Small intestine (tissue), 7 donors: ENCODE results near the gene SCYL2. TPM values are rescaled to one million over a fixed set of nuclear protein-coding genes. Genes with fewer than 3 reads are reported as not detected.
"Not testable (repeated sequence)": the region's sequence is repeated elsewhere in the genome, so short reads cannot be mapped to it uniquely, and the experiment has no call there.

Source experiments
- DNase-seq, 2 donors: peaks; one replicate each; pipeline versions ENCODE4 v3.0.0 to v3.0.0-alpha.2; 2013
- FAIRE-seq: peaks from 2 replicates; lab custom pipeline; 2012; peaks lifted over from hg19 to GRCh38; lab: Jason Lieb, UNC
- H3K27ac ChIP-seq, 3 donors: one replicate each; pipeline ENCODE4 v1.5.1; 2013; ENCODE audit warnings: low read length in 2 of 3, mild to moderate bottlenecking in 2 of 3, control low read depth in 1 of 3, inconsistent platforms in 1 of 3, low read depth in 1 of 3, moderate library complexity in 1 of 3
- H3K27me3 ChIP-seq, 3 donors: one replicate each; pipeline ENCODE4 v1.6.1; 2013; ENCODE audit warnings: low read length in 3 of 3, inconsistent platforms in 1 of 3; ENCODE audit not compliant: control insufficient read depth in 3 of 3, insufficient read depth in 3 of 3
- H3K36me3 ChIP-seq, 3 donors: one replicate each; pipeline ENCODE4 v1.6.1; 2013; ENCODE audit warnings: low read length in 3 of 3, inconsistent platforms in 1 of 3, low read depth in 1 of 3, mild to moderate bottlenecking in 1 of 3, moderate library complexity in 1 of 3; ENCODE audit not compliant: control insufficient read depth in 3 of 3, insufficient read depth in 2 of 3
- H3K4me1 ChIP-seq, 3 donors: one replicate each; pipeline ENCODE4 v1.6.1; 2013; ENCODE audit warnings: low read length in 2 of 3, inconsistent platforms in 1 of 3, low read depth in 1 of 3, mild to moderate bottlenecking in 1 of 3, moderate library complexity in 1 of 3; ENCODE audit not compliant: control insufficient read depth in 3 of 3, insufficient read depth in 2 of 3
- H3K4me3 ChIP-seq, 3 donors: one replicate each; pipeline ENCODE4 v1.5.1; 2013; ENCODE audit warnings: low read length in 3 of 3, control low read depth in 1 of 3, inconsistent platforms in 1 of 3, low read depth in 1 of 3, mild to moderate bottlenecking in 1 of 3, moderate library complexity in 1 of 3
- H3K9me3 ChIP-seq, 2 donors: one replicate each; pipeline ENCODE4 v1.6.1; 2013; ENCODE audit warnings: low read depth in 1 of 2, low read length in 1 of 2; ENCODE audit not compliant: control insufficient read depth in 2 of 2, insufficient read depth in 1 of 2
- WGBS, 3 donors: extraction: QIAGEN DNeasy Blood & Tissue Kit; methylation state at CpG; one replicate each; pipeline ENCODE4 v1.1.7; 2013; 5-methylcytosine and 5-hydroxymethylcytosine counted together
- polyA plus RNA-seq, 4 donors: library from polyadenylated mRNA; stranded (reverse) in 3 of 4; unstranded in 1 of 4; fragments of 200-250 nt in 3 of 4; fragments of 120-200 nt in 1 of 4; gene quantifications; one replicate each; pipeline versions ENCODE4 v1.2.1 to v1.2.3, GENCODE V29; 2013
- donor health status: healthy with polysubstance abuse.
- donor health status: control.
- donor health status: control.
- donor health status: Bipolar disorder and iron deficiency.
- donor health status: healthy.

Gene SCYL2
- polyA plus RNA-seq, 4 donors = 15.8 to 41.0 (median 21.6) TPM

GRCh38 chr12:100308138-100308537, 41.2 kb downstream of the SCYL2 start:
- FAIRE-seq, H3K4me1 ChIP-seq, H3K4me3 ChIP-seq, DNase-seq, H3K27me3 ChIP-seq, H3K27ac ChIP-seq: not testable (repeated sequence)
- WGBS, 3 donors = 96 to 99% (median 97%) methylated on average over 5 of the region's 5 CpGs
- Histone ChIP-seq H3K9me3 (peaks cover 0 to 17% of the 10 kb centered on the region in 2 donors), H3K36me3 (peaks cover 9 to 20% (median 12%) of the 10 kb centered on the region in 3 donors)

DNA sequence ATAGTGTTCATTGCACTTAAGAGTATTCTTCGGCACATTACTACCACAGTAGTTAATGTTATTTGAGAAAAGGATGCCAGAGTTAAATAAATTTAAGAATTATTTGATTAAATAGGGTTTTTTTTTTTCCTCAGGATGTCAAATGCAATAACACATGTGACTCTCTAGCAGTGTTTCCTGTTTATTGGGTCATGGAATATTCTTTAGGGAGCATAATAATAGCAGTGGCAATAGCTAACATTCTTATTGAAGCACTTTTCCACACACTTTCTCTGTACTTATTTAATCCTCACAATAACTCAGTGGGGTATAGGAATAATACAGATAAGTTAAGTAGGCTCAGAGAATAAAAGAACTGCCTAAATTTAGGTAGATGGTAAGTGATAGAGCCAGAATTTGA, 44.3 kb downstream of the SCYL2 start:
- no peaks in the 10 kb centered on the region for H3K4me1 ChIP-seq
- DNase-seq (no peak), FAIRE-seq (no peak)
- no peak overlapping the region for H3K27ac ChIP-seq
- no peaks in the 10 kb centered on the region for H3K9me3 ChIP-seq
- no peaks in the 10 kb centered on the region for H3K27me3 ChIP-seq
- H3K4me3 ChIP-seq = no peak overlapping the region
- WGBS, 3 donors = 82 to 100% (median 93%) methylated on average over 1 of the region's 1 CpG
- H3K36me3 ChIP-seq = peaks cover 0 to 12% (median 10%) of the 10 kb centered on the region in 3 donors

- FAIRE-seq = no peak
- WGBS, 3 donors = 86 to 93% (median 93%) methylated on average over 2 of the region's 2 CpGs
- no peak for DNase-seq
- Histone ChIP-seq H3K9me3 (no peaks in the 10 kb centered on the region), H3K4me3 (no peak overlapping the region), H3K36me3 (peaks cover 4 to 30% (median 15%) of the 10 kb centered on the region in 3 donors), H3K4me1 (no peaks in the 10 kb centered on the region), H3K27ac (no peak overlapping the region), H3K27me3 (no peaks in the 10 kb centered on the region)
These were observed 50.4 kb downstream of the SCYL2 start for GRCh38 chr12:100317371-100317770.

GRCh38 chr12:100324498-100324897, 57.5 kb downstream of the SCYL2 start:
- Histone ChIP-seq H3K27ac (no peak overlapping the region), H3K27me3 (no peaks in the 10 kb centered on the region), H3K36me3 (peaks cover 3 to 25% (median 6%) of the 10 kb centered on the region in 3 donors), H3K9me3 (no peaks in the 10 kb centered on the region), H3K4me3 (no peak overlapping the region), H3K4me1 (no peaks in the 10 kb centered on the region)
- no peak for DNase-seq
- FAIRE-seq = peak; percentile 39

- Histone ChIP-seq H3K4me1 (no peaks in the 10 kb centered on the region), H3K27me3 (no peaks in the 10 kb centered on the region), H3K27ac (no peak overlapping the region), H3K9me3 (no peaks in the 10 kb centered on the region), H3K36me3 (peaks cover 2 to 27% (median 9%) of the 10 kb centered on the region in 3 donors), H3K4me3 (no peak overlapping the region)
- FAIRE-seq (no peak), DNase-seq (no peak)
These were observed 59.2 kb downstream of the SCYL2 start for GRCh38 chr12:100326208-100326607.

- FAIRE-seq (no peak), DNase-seq (no peak)
- Histone ChIP-seq H3K36me3 (peaks cover 6 to 23% (median 9%) of the 10 kb centered on the region in 3 donors), H3K4me1 (peaks cover 0 to 3% (median 0%) of the 10 kb centered on the region in 3 donors), H3K27me3 (no peaks in the 10 kb centered on the region), H3K4me3 (no peak overlapping the region), H3K9me3 (no peaks in the 10 kb centered on the region), H3K27ac (no peak overlapping the region)
- WGBS, 3 donors = 91 to 98% (median 97%) methylated on average over 2 of the region's 2 CpGs
These were observed 62.8 kb downstream of the SCYL2 start for GRCh38 chr12:100329800-100330199.

GRCh38 chr12:100331871-100332270, 64.9 kb downstream of the SCYL2 start:
- H3K4me1 ChIP-seq = peaks cover 0 to 3% (median 0%) of the 10 kb centered on the region in 3 donors
- WGBS, 3 donors = 24 to 70% (median 35%) methylated on average over 1 of the region's 1 CpG
- no peaks in the 10 kb centered on the region for H3K27me3 ChIP-seq
- FAIRE-seq (no peak), DNase-seq (peak; percentile 23 to 25)
- peaks cover 8 to 19% (median 12%) of the 10 kb centered on the region in 3 donors for H3K36me3 ChIP-seq
- H3K4me3 ChIP-seq = no peak overlapping the region
- no peaks in the 10 kb centered on the region for H3K9me3 ChIP-seq
- no peak overlapping the region for H3K27ac ChIP-seq

DNA sequence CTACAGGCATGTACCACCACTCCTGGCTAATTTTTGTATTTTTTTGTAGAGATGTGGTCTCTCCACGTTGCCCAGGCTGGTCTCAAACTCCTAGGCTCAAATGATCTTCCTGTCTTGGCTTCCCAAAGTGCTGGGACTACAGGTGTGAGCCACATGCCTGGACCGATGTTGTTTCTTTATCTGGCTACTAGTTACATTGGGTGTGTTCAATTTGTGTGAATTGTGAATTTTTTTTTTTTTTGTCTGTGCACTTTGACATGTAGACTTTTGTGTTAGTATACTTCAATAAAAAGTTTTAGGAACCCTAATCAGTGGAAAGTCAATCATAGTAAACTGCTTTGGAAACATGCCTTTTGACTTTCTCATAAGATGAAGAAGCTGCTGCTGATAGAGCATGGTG, 65.9 kb downstream of the SCYL2 start:
- FAIRE-seq = no peak
- no peak for DNase-seq
- Histone ChIP-seq H3K9me3 (no peaks in the 10 kb centered on the region), H3K27me3 (no peaks in the 10 kb centered on the region), H3K4me1 (peaks cover 0 to 3% (median 0%) of the 10 kb centered on the region in 3 donors), H3K4me3 (no peak overlapping the region), H3K27ac (no peak overlapping the region), H3K36me3 (peaks cover 8 to 14% (median 12%) of the 10 kb centered on the region in 3 donors)
- WGBS, 3 donors = 35 to 75% (median 63%) methylated on average over 2 of the region's 2 CpGs

- FAIRE-seq (peak; percentile 30), DNase-seq (peak; percentile 25 to 32)
- Histone ChIP-seq H3K27me3 (no peaks in the 10 kb centered on the region), H3K27ac (no peak overlapping the region), H3K4me3 (no peak overlapping the region), H3K9me3 (no peaks in the 10 kb centered on the region), H3K36me3 (peaks cover 4 to 13% (median 5%) of the 10 kb centered on the region in 3 donors), H3K4me1 (no peaks in the 10 kb centered on the region)
- WGBS, 3 donors = 19 to 59% (median 36%) methylated on average over 3 of the region's 3 CpGs
These were observed 70.3 kb downstream of the SCYL2 start for GRCh38 chr12:100337299-100337698.
